ENCODE results near the gene PKM.
"Not testable (repeated sequence)": the region's sequence is repeated elsewhere in the genome, so short reads cannot be mapped to it uniquely, and the experiment has no call there.

The PKM gene

DNA sequence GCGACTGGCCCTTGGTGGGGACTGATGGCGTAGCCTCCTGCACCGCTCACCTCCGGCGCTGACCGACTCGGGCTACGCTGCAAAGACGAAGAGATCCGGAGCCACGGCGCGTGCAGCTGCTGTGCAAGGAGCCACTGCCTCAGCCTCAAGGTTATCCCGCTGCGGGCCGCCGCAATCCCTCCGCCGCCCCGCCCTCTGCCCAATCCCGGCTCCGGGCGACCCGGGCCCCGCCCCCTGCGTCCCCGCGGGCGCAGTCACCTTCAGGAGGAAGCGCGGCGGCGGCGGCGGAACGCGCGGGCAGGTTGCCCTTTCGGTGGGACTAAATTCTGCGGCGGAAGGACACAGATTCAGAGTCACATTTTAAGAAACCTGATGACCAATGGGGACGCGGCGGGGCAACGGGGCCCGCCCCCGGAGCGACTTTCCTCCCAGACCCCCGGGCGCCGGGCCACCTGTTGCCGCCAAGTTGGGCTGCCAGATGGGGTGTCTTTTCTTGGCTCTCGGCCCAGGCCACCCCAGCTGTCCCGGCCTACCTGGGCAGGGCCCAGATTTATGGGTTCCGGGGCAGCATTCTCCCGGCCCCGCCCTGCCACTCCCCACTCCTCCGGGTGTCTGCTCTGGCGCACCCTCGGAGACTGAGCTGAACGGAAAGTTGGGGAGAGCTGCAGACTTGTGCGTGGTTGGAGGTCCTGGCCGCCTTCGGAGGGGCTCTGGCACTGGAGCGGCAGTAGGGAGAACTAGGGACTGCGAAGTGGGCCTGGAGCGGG lies at the start of gene PKM:
Gene PKM, minus strand, starts transcription at position 125 of the 767 bp plus-strand sequence. CDS start 12,093 bp downstream, outside the sequence.
- DNase-seq: peak; percentile 97

DNA sequence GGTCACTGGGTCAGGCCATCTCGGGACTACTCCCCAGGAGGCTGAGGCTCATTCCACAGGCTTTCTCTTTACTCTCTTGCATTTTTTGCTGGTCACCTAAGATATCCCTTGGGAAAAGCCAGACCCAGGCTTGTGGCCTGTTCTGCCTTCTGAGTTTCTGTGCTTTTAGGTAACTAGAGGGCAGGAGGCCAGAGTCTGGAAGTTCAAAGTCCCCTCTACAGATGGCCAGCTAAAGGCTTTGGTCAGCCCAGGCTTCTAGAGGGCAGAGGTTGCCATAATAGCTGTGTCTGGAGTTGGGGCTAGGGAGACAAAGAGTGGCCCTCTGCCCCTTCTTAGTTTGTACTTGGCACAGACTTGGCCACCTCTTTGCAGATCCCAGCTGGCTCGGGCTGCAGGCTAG lies 49.8 kb upstream of the PKM start:
- no peak for DNase-seq

DNA sequence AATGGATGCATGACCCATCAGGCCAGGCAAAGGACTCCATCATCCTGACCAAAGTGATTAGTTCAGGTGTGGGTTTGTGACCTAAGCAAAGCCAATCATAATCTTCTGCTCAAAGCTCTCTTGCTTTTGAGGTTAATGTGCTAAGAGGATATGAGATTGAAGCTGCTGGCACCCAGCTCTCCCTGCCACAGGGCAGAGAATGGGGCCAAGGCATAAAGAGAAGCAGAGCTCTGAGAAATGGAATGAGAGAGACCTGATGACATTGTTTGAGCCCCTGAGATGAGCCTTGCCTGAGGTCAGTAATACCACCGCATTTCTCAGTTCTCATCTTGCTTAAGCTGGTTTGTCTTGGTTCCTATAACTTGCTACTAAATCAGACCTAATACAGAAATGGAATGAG lies 47.7 kb upstream of the PKM start:
- no peak for DNase-seq

DNA sequence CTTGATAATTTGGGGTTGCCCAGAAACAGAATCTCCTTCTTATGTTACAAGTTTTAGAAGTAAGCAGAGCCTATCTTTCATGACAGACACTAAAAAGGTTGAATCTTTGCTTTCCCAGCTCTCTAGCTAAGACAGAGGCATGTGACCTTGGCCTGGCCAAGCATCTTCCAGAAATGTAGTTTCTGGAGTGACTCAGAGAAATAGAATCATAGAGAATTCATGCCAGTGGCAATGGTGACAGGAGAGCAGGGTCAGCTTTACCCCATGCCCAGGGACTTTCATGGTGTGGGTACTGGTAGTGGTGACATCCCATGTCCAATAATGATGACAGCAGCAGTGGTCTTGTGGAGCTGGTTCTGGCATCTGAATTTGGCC lies 45.3 kb upstream of the PKM start:
- no peak for DNase-seq

DNA sequence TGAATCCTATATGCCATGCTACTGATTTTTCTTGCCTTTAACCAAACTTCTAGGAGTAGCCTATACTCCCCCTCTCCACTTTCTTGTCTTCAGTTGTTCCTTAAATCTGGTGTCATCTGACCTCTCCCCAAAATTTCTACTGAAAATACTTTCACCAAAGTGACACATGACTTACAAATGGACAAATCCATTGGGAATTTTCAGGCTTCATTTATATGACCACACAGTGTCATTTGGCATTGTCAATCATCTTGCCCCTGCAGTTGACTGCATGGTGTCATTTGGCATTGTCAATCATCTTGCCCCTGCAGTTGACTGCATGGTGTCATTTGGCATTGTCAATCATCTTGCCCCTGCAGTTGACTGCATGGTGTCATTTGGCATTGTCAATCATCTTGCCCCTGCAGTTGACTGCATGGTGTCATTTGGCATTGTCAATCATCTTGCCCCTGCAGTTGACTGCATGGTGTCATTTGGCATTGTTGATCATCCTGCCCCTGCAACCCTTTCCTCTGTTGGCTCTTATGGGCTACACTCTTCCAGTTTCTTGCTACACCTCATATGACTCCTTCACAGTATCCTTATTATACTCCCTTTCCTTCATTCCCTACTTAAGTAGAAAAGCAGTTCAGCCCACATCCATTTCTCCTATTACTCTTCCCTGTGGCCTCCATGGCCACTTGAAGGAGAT lies 44.8 kb upstream of the PKM start:
- not testable (repeated sequence) for DNase-seq

DNA sequence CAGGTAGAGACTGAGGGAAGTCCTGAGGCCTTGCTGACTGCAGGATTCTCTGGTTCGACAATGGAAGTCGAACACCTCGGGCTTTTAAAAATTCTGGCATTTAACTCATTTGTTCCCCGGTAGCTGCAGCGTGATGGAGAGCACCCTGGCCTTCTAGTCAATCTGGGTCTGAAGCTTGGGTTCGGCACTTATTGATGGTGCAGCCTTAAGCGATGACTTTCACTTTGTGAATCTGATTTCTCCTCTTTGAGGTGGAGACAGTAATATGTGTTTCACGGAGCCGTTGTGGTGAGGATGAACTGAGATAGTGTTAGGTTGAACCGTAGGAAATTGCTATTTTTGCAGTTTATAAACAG lies 42.0 kb upstream of the PKM start:
- DNase-seq: no peak

DNA sequence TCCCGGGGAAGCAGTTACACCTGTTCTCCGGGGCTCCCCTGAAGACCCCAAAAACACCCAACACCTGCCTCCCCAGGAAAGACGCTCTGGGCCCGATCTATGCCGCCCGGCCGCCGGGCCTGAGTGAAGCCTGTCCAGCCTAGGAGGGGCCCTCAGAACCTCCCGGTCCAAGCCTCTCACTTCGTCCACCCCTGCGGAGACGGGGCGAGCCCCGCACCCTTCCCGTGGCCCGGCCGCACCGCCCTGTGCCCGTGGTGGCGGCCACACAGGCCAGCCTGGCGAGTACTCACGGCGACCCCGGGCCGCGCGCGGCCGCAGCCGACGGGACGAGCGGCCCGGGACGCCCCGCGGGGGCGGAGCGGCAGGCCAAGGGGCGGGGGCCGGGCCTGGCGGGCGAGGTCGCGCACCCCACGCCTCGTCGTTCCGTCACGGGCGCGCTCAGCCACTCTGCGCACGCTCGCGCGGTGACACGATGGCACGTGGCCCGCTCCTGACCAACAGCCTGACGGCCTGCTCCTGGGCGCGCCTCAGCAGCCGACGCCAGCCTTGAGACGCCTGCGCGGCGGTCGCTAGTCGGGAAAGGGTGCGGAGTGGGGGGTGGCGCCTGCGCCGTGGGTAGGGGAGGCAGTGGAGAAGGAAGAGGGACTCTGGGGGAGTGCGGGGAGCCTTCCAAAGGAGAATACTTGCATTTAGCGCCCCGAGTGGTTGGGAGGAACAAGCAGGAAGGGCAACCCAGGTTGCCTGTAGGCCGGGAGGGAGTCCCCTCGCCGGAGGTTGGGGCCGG lies 41.4 kb upstream of the PKM start, which contains the start of gene PARP6:
Gene PARP6, minus strand, starts transcription at position 342 of the 784 bp plus-strand sequence. CDS start 5,077 bp downstream, outside the sequence.
- peak; percentile 98 for DNase-seq

DNA sequence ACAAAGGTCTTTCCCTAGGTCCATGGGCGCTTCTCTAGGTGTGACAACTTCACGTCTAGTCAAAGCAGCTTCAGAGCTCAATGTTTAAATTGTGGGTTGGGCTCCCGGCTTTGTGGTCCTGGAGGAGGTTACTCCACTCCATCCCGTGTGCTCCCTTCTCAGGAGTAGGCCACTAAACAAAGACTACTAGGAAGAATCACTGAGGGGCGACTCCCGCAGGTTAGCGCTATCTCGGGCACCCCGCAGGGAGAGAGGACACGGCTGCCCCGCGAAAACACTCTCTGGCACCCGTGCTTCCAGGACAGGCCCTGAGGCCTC lies 40.9 kb upstream of the PKM start:
- peak; percentile 8 for DNase-seq

DNA sequence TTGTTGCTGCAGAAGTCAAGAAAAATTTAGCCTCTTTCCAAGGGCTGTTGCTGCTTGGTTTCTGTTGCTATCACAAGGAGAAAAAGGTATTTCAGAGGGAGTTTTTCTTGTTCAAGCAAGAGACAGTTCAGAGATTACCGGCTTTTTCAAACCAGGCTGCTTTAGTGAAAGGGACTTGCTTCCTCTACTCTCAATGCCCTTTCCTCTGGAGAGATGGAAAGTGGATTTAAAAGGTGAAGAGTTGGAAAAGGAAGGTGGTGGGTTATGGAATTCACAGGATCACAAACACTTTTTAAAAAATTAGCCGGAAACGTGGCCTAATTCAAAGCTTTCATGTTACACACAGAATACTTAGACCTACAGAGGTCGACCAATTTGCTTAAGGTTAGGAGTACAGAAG lies 40.2 kb upstream of the PKM start:
- DNase-seq: no peak

DNA sequence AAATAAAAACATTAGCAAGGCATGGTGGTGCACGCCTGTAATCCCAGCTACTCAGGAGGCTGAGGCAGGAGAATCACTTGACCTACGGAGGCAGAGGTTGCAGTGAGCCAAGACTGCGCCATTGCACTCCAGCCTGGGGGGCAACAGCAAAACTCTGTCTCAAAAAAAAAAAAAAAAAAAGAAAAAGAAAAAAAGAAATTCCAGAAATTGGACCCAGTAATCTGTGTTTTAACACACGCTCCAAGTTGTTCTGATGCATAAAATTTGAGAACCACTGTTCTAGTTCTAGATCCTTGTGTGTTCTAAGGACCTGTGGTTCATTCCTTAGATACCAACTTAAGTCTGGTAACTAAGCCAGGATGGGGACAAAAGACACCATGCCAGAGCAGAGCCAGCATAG lies 38.7 kb upstream of the PKM start:
- no peak for DNase-seq

DNA sequence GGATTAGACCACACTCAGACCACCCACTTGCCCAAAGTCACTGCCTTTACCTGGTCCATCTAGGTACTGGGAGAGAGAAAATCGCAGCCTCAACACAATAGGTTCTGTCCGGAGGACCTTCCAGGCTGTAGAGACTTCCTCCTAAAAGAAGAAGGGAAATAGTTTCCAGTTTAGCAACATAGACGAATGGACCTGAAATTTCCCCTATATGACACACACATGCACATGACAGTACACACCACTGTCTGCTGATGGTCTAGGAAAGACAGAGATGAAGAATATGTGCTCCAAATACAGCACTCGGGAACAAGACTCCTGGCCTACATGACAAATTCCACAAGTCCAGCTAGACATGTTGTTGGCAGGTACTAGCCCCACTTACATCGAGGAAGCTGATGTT lies 34.0 kb upstream of the PKM start:
- no peak for DNase-seq

DNA sequence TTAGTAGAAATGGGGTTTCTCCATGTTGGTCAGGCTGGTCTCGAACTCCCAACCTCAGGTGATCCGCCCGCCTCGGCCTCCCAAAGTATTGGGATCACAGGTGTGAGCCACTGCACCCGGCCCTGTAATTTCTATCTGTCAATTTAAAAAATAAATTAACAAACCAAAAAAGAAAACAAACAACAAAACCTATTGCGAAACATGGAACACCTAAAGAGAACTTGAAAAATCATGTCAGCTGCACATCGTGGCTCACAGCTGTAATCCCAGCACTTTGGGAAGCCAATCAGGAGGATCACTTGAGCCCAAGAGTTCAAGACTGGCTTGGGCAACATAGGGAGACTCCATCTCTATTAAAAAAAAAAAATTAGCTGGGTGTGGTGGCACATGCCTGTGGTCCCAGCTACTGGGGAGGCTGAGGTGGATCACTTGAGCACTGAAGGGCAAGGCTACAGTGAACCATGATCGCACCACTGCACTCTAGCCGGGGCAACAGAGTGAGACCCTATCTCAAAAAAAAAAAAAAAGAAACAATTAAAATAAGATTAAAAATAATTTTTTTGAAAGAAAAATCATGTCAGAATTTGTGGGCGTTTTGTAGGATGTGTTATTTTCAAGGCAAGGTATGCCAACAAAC lies 21.8 kb upstream of the PKM start:
- no peak for DNase-seq

DNA sequence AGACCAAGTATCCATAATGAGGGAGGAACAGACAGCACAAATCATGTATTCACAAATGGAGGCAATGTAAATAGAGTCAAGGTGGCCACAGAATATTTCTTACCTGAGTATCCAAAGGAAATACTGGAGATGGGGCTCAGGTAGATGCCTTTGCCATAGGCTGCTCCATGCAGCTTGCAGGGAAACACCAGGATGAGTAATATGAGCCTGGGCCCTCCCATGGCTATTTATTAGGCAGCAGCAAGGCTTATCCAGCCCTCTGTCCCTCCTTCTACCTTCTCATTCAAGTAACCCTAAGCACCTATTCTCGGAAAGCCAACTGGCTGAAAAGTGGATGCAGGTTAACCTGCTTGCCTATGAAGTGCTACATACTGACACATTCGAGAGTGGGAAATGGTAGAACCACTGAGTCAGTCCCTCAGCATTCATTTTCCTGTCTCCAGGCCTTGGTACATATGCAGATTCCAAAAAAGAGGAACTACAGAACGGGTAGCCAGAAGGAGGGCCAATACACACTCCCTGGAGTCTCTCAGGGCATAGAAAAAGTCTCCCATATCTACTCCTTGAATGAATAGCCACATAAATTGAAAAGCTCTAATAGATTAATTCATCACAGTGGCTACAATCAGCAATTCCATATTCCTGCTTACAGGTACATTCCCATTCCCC lies 18.3 kb upstream of the PKM start:
- no peak for DNase-seq

DNA sequence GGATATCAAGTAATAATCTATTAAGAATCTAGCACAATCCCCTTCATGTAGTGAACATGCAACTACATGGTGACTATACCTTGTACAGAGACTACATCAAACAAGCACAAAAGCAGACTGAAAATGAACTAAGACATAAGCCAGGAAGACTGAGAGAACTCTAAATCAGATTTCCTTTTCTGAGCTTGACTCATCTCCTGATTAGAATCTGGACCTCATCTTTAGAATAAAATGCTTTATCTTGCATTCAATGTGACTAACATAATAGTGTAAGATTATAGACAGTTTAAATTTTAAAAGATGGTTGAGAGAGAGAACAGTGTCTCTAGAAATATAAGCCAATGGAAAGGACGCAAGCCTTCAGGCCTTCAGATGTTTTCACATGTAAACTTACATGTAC lies 17.5 kb upstream of the PKM start:
- no peak for DNase-seq

DNA sequence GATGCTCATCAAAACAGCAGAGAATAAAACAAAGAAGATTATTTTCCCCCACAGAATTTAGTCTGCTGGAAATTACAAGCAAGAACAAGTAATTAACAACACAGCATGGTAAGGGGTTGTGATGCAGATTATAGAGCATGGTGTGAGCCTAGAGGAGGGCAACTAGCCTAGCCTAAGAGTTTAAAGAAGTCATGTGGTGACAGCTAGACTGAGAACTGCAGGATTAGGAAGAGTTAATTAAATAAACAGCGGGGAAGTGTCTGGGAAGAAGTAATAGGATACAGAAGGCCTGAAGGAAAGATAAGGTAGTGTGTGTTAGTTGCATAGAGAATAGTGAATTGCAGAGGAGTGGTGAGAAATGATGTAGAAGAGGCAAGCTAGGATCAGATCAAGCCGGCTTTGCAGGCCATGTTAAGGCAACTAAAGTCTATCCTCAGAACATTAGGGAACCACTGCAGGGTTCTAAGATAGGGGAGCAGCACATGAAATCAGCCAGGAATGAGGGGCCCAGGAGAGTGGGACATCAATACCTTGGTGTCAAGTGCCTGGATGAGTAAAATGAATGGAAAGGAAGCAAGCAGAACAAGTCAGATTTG lies 11.9 kb upstream of the PKM start:
- DNase-seq: no peak

DNA sequence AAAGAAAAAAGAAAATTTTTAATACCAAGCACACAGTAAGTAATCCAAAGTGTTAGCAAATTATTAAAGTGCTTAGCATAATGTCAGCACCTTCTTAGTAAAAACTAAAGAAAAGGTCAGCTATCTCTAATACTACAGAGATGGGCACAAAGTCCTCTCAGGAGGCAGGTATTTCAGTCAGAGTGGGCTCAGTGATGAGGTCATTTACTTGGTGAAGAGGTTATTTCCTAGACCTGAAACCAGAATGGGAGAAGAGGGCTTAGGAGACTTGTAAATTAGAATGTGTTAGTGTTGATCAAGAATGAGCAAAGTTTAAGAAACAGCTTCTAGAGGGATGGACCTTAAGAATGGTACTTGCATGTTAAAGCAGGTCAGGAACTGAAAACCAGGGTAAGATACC lies 8.7 kb upstream of the PKM start:
- no peak for DNase-seq

DNA sequence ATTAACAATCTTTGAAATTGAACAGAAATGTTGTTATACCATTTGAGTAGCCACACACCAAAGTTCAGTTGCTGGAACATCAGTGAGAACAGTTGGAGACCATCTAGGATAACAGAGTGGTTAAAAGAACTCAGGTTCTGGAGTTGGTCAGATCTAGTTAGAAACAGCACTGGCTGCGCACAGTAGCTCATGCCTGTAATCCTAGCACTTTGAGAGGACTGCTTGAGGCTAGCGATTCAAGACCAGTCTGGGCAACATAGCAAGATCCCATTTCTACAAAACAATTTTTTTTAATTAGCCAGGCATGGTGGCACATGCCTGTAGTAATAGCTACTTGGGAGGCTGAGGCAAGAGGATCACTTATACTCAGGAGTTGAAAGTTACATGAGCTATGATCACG lies 7.6 kb upstream of the PKM start:
- DNase-seq: no peak

DNA sequence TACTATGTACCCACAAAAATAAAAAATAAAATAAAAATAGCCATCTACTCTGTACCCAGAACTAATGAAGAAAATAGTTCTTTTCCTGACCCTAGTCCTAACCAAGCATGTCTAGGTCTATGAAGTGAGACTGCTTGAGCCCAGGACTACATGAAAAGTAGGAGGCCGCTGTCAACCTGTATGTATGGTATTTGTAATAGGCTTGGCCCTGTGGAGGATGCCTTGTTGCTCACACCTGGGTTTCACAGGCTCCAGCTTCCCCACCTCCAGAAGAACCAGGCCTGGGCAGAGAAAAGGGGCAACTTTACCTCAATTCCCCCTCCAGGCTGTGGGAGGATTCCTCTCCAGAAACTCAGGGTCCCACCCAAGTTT lies 6.8 kb upstream of the PKM start:
- no peak for DNase-seq

DNA sequence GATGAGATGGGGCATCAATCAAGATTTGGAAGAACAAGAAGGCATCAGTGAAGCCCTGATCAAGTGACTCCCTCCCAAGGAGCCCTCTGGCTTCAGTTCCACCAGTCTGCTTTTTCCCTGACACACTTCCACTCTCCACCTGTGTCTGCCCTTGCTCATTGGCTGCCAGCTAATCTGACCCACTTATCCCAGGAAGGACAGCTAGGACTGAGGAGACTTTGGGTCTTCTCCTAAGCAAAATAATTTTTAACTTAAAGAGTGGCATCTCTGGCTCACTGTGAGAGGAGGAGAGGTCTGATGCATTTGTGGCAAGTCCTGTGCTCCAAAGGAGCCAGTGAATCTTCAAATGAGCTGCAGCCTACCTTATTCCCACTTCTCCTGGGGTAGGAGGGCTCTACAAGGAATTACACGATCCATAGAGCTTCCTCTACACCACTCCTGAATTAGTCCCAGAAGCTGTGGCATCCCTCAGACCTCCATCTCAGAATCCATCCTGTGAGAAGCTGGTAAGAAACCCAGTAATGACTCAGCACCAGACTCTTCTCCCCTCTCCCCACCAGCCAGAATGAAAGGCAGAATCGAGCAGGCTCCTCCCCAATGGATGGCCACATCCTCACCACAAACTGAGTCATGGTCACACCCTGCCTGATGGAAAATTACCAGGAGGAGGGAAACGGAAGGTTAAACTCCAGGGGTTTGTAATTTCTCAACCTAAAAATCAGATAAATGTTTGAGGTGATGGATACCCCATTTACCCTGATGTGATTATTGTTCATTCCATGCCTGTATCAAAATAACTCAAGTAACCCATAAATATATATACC lies 6.3 kb upstream of the PKM start:
- no peak for DNase-seq

DNA sequence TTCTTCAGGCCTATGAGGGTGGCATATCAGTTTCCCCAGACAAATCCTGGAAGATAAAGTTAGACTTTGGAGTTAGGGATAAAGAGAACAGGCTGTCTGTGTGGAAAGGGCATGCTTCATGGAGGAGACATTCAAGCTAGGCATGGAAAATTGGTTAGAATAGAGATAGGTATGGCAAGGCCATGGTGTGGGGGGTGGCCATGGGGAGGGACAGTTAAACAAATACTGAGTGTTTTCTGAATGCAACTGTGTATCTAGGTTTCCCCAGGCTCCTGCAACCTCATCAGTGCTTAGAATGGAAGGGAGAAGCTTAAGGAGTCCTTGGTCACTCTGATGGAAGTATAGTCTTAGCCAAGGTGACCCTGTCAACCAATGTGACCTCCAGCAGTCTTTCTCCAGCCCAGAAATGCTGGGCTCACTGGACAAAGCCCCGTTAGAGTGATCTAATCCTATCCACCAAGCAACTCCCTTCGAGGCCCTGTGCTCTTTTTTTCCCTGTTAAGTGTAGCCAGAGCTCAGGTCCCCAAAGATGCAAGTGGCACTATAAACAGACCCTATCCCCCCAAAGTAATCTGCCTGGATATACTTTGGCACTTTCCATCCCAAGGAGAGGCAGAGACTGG lies 5.5 kb upstream of the PKM start:
- no peak for DNase-seq

DNA sequence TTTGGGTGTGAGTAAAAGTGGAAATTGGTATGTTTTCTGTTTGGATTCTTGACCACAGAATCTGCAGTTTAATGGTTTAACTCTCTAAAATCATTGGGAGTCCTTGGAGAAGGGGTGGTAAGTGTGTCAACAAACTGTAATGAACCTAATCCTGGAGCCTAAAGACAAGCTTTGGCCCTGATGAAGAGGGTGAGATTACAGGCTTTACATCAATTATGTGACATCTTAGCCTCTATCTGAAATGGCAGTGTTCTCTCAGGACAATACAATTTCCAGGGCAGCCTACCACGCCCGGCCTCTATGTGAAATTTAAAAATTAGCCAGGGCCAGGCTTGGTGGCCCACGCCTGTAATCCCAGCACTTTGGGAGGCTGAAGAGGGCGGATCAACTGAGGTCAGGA lies 4.3 kb upstream of the PKM start:
- DNase-seq: no peak
